Breast epithelium (tissue), 4 donors: ENCODE results near the gene ATP5F1E. TPM values are rescaled to one million over a fixed set of nuclear protein-coding genes. Genes with fewer than 3 reads are reported as not detected.
A peak's percentile ranks its signal among the peaks of the same experiment; 100 is the strongest.

Experiments used
- DNase-seq, 2 donors: peaks; one replicate each; pipeline ENCODE4 v3.0.0-alpha.2; 2019; ENCODE audit warnings: low spot score in 2 of 2
- H3K27ac ChIP-seq, 2 donors: fragments of 200-600 bp; sonication (generic) in 1 of 2; one replicate each; pipeline ENCODE4 v1.5.1; 2016 to 2019; ENCODE audit warnings: mild to moderate bottlenecking in 1 of 2
- H3K27me3 ChIP-seq, 2 donors: fragments of 200-600 bp; sonication (generic) in 1 of 2; one replicate each; pipeline versions ENCODE4 v1.5.1 to v1.6.0; 2017 to 2019; ENCODE audit warnings: control low read depth in 1 of 2, mild to moderate bottlenecking in 1 of 2
- H3K36me3 ChIP-seq: fragments of 200-600 bp; one replicate; pipeline ENCODE4 v1.5.1; 2019
- H3K4me1 ChIP-seq, 2 donors: fragments of 200-600 bp; sonication (generic); one replicate each; pipeline ENCODE4 v1.5.1; 2016 to 2019; ENCODE audit warnings: control low read depth in 1 of 2
- H3K4me3 ChIP-seq, 3 donors: fragments of 200-600 bp; sonication (generic); 1 replicate in 2 of 3; 2 replicates in 1 of 3; pipeline ENCODE4 v1.5.1; 2016 to 2019; ENCODE audit warnings: mild to moderate bottlenecking in 3 of 3, moderate library complexity in 2 of 3
- H3K9me3 ChIP-seq, 2 donors: fragments of 200-600 bp; sonication (generic) in 1 of 2; one replicate each; pipeline ENCODE4 v1.5.1; 2016 to 2019; ENCODE audit warnings: control low read depth in 1 of 2
- POLR2A ChIP-seq: fragments of 450-650 bp; IDR thresholded peaks from one replicate; pipeline ENCODE4 v1.6.1; 2016; ENCODE audit warnings: antibody characterized with exemption, mild to moderate bottlenecking, moderate library complexity
- POLR2AphosphoS5 ChIP-seq, 3 donors: sonication (generic); formaldehyde crosslinking; IDR thresholded peaks; one replicate each; pipeline ENCODE4 v1.6.1; 2017; ENCODE audit warnings: antibody characterized with exemption in 3 of 3
- intact Hi-C: fragments of 100-400 bp; cut with DNase I; formaldehyde crosslinking; loops from one replicate; pipeline ENCODE4 v1.15.1; 2023; ENCODE audit warnings: low total_unique reads
- total RNA-seq, 3 donors: library from RNA; depleted of rRNA; stranded (reverse); fragments of >200 nt; gene quantifications; one replicate each; pipeline ENCODE4 v1.1.0, GENCODE V29; 2016
- TF ChIP-seq, protein P1 (sequence below), 3 donors: fragments of 450-650 bp; IDR thresholded peaks; one replicate each; pipeline ENCODE4 v1.5.1; 2016 to 2017; ENCODE audit warnings: antibody characterized with exemption in 3 of 3, mild to moderate bottlenecking in 3 of 3, moderate library complexity in 3 of 3

ATP5F1E gene
- total RNA-seq, 3 donors from 2014 or later, result 25.6 to 36.4 (median 31.4) TPM

GRCh38 chr20:58991715-58992114, 40.4 kb downstream of the ATP5F1E start:
- H3K9me3 ChIP-seq, result no peaks in the 10 kb centered on the region
- no peaks in the 10 kb centered on the region for H3K27me3 ChIP-seq
- no peak overlapping the region for H3K27ac ChIP-seq
- TF ChIP-seq, protein P1, sequence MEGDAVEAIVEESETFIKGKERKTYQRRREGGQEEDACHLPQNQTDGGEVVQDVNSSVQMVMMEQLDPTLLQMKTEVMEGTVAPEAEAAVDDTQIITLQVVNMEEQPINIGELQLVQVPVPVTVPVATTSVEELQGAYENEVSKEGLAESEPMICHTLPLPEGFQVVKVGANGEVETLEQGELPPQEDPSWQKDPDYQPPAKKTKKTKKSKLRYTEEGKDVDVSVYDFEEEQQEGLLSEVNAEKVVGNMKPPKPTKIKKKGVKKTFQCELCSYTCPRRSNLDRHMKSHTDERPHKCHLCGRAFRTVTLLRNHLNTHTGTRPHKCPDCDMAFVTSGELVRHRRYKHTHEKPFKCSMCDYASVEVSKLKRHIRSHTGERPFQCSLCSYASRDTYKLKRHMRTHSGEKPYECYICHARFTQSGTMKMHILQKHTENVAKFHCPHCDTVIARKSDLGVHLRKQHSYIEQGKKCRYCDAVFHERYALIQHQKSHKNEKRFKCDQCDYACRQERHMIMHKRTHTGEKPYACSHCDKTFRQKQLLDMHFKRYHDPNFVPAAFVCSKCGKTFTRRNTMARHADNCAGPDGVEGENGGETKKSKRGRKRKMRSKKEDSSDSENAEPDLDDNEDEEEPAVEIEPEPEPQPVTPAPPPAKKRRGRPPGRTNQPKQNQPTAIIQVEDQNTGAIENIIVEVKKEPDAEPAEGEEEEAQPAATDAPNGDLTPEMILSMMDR (IDR thresholded peaks at IDR 0.05), result no peak
- TF ChIP-seq POLR2A (no peak), POLR2AphosphoS5 (IDR thresholded peaks at IDR 0.05) (no peak)
- no peak overlapping the region for H3K4me3 ChIP-seq
- H3K4me1 ChIP-seq, result no peaks in the 10 kb centered on the region
- DNase-seq, result no peak
- intact Hi-C loops, result no loop called here
- peaks cover 25% of the 10 kb centered on the region for H3K36me3 ChIP-seq

GRCh38 chr20:58990651-58991445, 41.3 kb downstream of the ATP5F1E start:
- no peak for TF ChIP-seq POLR2A
- TF ChIP-seq POLR2AphosphoS5 (IDR thresholded peaks at IDR 0.05), result no peak
- TF ChIP-seq, protein P1 (IDR thresholded peaks at IDR 0.05), result no peak
- Histone ChIP-seq H3K27me3 (no peaks in the 10 kb centered on the region), H3K4me3 (no peak overlapping the region), H3K4me1 (no peaks in the 10 kb centered on the region), H3K9me3 (no peaks in the 10 kb centered on the region), H3K27ac (no peak overlapping the region), H3K36me3 (peaks cover 25% of the 10 kb centered on the region)
- no peak for DNase-seq
- intact Hi-C loops, result no loop called here

- H3K36me3 ChIP-seq, result peaks cover 18% of the 10 kb centered on the region
- peaks cover 0 to 2% of the 10 kb centered on the region in 2 donors for H3K4me1 ChIP-seq
- no peak for DNase-seq
- no peak for TF ChIP-seq POLR2A
- no peak overlapping the region for H3K27ac ChIP-seq
- intact Hi-C loops, result loop anchor here (10.0 kb wide), 1 partner anchor 94 kb away; no protein-coding TSS in a partner anchor
- H3K9me3 ChIP-seq, result no peaks in the 10 kb centered on the region
- H3K27me3 ChIP-seq, result no peaks in the 10 kb centered on the region
- H3K4me3 ChIP-seq, result no peak overlapping the region
These were observed 42.9 kb downstream of the ATP5F1E start for GRCh38 chr20:58989196-58989595.

DNA sequence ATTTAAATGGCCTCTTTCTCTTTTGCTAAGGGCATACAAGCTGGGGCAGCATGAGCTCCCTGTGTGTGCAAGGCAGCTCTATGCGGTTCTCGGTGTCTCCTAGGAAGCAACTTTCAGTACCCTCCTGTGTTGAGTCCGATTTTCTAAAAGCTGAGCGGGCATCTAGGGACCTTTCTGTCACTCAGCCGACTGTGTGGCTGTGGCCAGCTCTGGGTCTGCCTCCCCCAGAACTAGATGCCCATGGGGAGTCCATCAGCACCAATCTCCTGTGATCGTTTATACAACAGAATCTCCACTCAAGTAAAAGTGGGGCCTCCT, 43.6 kb downstream of the ATP5F1E start:
- Histone ChIP-seq H3K27me3 (no peaks in the 10 kb centered on the region), H3K36me3 (peaks cover 13% of the 10 kb centered on the region), H3K9me3 (no peaks in the 10 kb centered on the region), H3K4me1 (peaks cover 0 to 2% of the 10 kb centered on the region in 2 donors), H3K4me3 (no peak overlapping the region), H3K27ac (peak overlapping the region; percentile 64 to 70)
- intact Hi-C loops, result loop anchor here (10.0 kb wide), 1 partner anchor 94 kb away; no protein-coding TSS in a partner anchor
- DNase-seq, result no peak
- no peak for TF ChIP-seq POLR2AphosphoS5 (IDR thresholded peaks at IDR 0.05)

DNA sequence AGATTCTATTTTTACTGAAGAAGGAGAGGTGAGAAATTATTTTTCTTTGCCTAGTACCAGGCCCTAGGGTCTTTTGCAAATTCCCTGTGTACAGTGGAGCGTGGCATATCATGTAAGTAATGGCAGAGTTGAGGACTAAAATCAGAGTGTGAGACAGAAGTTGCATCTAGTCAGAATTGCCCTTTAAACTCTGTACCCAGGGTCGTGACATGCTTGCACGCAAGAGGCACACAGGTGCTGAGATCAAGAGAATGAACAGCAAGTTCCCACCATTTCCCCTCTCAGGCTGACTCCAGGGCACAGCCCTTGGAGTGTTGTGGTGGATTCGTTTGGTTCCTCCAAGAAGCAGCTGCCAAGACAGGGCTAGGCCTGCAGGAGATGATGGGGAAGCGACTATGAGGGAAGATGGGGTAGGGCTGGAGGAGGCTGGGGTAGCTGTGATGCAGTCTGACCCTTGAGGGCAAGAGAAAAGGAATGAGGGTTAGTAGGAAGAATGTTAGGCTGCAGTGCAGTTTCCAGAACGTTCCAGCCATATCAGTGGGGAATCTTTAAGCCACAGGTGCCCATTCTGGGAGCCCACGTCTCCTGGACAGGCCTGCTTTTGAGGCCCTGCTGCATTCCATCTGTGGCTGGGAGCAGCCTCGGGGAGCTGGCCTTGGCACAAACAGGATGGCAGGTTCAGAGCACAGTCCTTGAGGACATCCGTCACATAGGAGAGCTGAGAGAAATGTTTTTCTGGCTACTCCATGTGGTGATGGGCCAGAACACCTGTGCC, 44.2 kb downstream of the ATP5F1E start:
- Histone ChIP-seq H3K9me3 (no peaks in the 10 kb centered on the region), H3K4me1 (peaks cover 0 to 2% of the 10 kb centered on the region in 2 donors), H3K27ac (peak overlapping the region; percentile 64 to 70), H3K36me3 (peaks cover 9% of the 10 kb centered on the region), H3K27me3 (no peaks in the 10 kb centered on the region), H3K4me3 (no peak overlapping the region)
- peak in 1 of 2 donors; percentile 82 for DNase-seq
- intact Hi-C loops, result loop anchor here (10.0 kb wide), 1 partner anchor 93 kb away; no protein-coding TSS in a partner anchor
- TF ChIP-seq POLR2AphosphoS5 (IDR thresholded peaks at IDR 0.05) (no peak), POLR2A (no peak)
- TF ChIP-seq, protein P1 (IDR thresholded peaks at IDR 0.05), result no peak
